Stomach (tissue), 4 donors: Measurements from ENCODE around the gene ITPR2.

ENCODE experiments used
- CTCF ChIP-seq, 7 experiments: fragments of 450-650 bp in 4 of 7; fragments of 200-600 bp in 3 of 7; sonication (generic) in 3 of 7; IDR thresholded peaks; one replicate each; pipeline ENCODE4 v1.5.1; 2016 to 2019; ENCODE audit warnings: antibody characterized with exemption in 7 of 7, control low read depth in 2 of 7, mild to moderate bottlenecking in 1 of 7
- POLR2AphosphoS5 ChIP-seq, 3 donors: sonication (generic); formaldehyde crosslinking; IDR thresholded peaks; one replicate each; pipeline ENCODE4 v1.6.1; 2016; ENCODE audit warnings: antibody characterized with exemption in 3 of 3

DNA sequence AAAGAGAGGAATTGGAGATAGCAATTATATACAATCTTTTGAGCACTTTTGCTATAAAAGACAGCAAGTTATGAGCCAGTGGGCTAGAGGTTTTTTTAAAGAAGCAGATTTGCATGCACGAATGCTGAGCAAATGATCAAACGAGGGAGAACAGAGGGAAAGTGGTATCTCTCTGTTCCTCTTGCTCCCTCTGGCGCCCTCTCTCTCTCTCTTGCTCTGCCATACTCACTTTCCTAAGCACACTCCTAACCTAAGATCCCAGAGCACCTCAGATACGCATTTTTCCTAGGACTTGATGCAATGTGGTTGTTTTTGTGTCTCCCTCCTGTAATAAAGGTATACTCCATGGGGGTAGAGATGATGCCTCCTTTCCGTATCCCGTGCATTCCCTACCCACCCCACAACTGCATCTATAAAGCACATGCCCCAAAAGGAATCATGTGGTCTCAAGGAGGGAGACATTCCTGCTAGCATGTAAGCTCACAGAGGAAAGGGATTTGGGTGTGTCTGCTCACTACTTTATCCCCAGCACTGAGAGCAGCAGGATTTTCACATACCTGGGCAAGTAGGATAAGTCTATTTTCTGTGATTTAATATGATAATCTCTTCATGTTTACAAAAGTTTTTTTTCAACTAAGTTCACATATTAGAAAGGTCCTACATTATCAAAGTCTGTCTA, 367.4 kb downstream of the ITPR2 start:
- no peak for TF ChIP-seq CTCF (IDR thresholded peaks at IDR 0.05)
- TF ChIP-seq POLR2AphosphoS5 (IDR thresholded peaks at IDR 0.05) = no peak
